Activated naive CD8-positive, alpha-beta T cell treated with anti-CD3 and anti-CD28 coated beads for 36 hours (primary cell): ENCODE measurements around the gene GPM6B. TPM values are rescaled to one million over a fixed set of nuclear protein-coding genes. Genes with fewer than 3 reads are reported as not detected.

Source experiments
- DNase-seq: peaks from one replicate; pipeline ENCODE4 v3.0.0; 2021
- H3K27ac Mint-ChIP-seq: one replicate; pipeline ENCODE4 v1.8.0; 2022; ENCODE audit warnings: mild to moderate bottlenecking, moderate library complexity, mixed read lengths
- H3K27me3 Mint-ChIP-seq: one replicate; pipeline ENCODE4 v1.8.0; 2022; ENCODE audit warnings: mild to moderate bottlenecking, mixed read lengths
- H3K36me3 Mint-ChIP-seq: one replicate; pipeline ENCODE4 v1.8.0; 2021; ENCODE audit warnings: mild to moderate bottlenecking, mixed read lengths
- H3K4me1 Mint-ChIP-seq: one replicate; pipeline ENCODE4 v1.8.0; 2021; ENCODE audit warnings: mixed read lengths
- H3K4me3 Mint-ChIP-seq: one replicate; pipeline ENCODE4 v1.8.0; 2022; ENCODE audit warnings: mild to moderate bottlenecking, moderate library complexity, mixed read lengths
- H3K9me3 Mint-ChIP-seq: one replicate; pipeline ENCODE4 v1.8.0; 2022; ENCODE audit warnings: mixed read lengths
- total RNA-seq, 2 experiments: library from RNA; stranded (reverse); gene quantifications; one replicate each; pipeline ENCODE4 v1.2.3, GENCODE V29; 2021

Gene GPM6B, protein sequence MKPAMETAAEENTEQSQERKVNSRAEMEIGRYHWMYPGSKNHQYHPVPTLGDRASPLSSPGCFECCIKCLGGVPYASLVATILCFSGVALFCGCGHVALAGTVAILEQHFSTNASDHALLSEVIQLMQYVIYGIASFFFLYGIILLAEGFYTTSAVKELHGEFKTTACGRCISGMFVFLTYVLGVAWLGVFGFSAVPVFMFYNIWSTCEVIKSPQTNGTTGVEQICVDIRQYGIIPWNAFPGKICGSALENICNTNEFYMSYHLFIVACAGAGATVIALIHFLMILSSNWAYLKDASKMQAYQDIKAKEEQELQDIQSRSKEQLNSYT
- not detected for total RNA-seq

GRCh38 chrX:13816643-13817627, at the start of gene GPM6B:
TSS of gene GPM6B (minus strand) at chrX:13817093. CDS start at chrX:13816904, 189 bp downstream.
- Mint-ChIP-seq H3K27ac (no peak within 1 kb of the TSS), H3K4me3 (no peak within 1 kb of the TSS), H3K9me3 (no peaks in the 10 kb centered on the region), H3K4me1 (no peaks in the 10 kb centered on the region), H3K27me3 (peaks cover 18% of the 10 kb centered on the region), H3K36me3 (no peaks in the 10 kb centered on the region)
- no peak for DNase-seq

GRCh38 chrX:13864264-13864663, 47.4 kb upstream of the GPM6B start:
- no peak for DNase-seq
- H3K27me3 Mint-ChIP-seq, result peaks cover 5% of the 10 kb centered on the region
- no peaks in the 10 kb centered on the region for H3K4me1 Mint-ChIP-seq
- no peaks in the 10 kb centered on the region for H3K36me3 Mint-ChIP-seq
- H3K9me3 Mint-ChIP-seq, result no peaks in the 10 kb centered on the region
- H3K4me3 Mint-ChIP-seq, result no peak overlapping the region
- no peak overlapping the region for H3K27ac Mint-ChIP-seq

DNA sequence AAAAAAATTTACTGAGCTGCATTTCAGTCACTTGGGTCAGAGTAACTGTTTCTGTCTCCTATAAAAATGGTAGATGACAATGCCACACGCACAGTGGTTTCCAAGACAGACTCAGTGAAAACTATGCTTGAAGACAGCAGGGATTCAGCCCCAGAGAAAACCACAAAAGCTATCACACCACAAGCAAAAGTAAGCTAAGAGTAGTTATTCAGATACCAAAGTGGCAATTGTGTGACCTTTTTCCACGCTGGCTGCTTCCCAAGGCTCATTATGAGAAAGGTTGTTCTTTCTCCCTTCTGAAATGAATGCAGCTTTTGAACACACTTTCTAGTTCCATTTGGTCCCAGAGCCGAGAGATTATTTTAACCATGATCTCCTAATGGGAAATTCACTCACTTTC, 46.4 kb upstream of the GPM6B start:
- no peaks in the 10 kb centered on the region for H3K4me1 Mint-ChIP-seq
- DNase-seq, result no peak
- no peaks in the 10 kb centered on the region for H3K36me3 Mint-ChIP-seq
- no peaks in the 10 kb centered on the region for H3K9me3 Mint-ChIP-seq
- no peak overlapping the region for H3K27ac Mint-ChIP-seq
- H3K27me3 Mint-ChIP-seq, result peaks cover 5% of the 10 kb centered on the region
- H3K4me3 Mint-ChIP-seq, result no peak overlapping the region

GRCh38 chrX:13859724-13860123, 42.8 kb upstream of the GPM6B start:
- Mint-ChIP-seq H3K27me3 (peaks cover 5% of the 10 kb centered on the region), H3K27ac (no peak overlapping the region), H3K4me1 (no peaks in the 10 kb centered on the region), H3K9me3 (no peaks in the 10 kb centered on the region), H3K4me3 (no peak overlapping the region), H3K36me3 (no peaks in the 10 kb centered on the region)
- DNase-seq, result no peak

DNA sequence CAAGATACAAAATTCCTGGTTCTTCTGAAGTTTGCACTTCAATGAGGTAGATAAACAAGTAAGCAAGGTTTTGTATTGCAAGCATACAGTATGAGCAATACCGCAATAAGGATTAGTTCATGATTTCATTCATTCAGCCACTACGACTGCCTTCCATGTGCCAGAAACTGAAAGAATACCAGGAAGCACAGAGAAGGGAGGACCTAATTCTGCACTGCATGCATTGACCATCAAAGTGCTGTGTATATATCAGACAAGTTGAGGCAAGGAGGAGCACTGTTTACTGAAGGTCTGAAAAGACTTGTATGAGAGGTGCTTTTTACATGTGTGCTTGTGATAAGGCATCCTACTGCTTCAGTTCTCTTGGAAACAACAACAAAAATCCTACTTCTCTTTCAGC, 40.9 kb upstream of the GPM6B start:
- H3K27ac Mint-ChIP-seq, result no peak overlapping the region

DNA sequence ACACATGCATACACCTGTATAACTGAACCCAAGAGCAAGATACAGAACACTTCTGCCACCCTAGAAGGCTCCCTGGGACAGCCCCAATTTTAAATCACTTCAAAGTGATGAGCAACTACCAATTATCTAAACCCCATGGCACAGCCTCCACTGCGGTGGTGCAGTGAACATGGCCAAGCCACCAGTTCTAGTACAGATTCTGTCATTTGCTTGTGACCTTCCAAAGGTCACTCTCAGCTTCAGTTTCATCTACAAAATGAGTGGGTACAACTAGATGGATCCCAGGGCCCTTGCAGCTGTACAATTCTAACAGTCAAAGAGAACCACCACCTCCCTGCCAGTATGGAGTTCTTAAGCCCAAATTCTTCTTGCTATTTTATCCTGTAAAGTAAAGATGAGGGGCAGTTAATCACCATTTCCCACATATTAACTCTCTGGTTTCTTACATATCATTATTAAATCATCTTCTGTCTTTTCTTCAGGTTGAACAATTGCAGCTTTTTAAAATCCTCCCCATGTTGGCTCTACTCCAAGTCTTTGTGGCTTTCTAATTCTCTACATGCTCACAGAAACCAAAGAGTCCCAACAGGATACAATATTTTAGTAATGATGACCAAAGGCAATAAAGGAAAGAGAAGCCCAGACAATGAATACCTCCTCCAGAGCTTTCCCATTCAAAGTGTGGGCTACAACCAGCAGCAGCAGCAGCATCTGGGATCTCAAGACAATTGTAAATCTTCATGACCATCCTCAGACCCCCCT, 39.0 kb upstream of the GPM6B start:
- DNase-seq, result no peak
- Mint-ChIP-seq H3K27ac (no peak overlapping the region), H3K27me3 (peaks cover 5% of the 10 kb centered on the region), H3K4me3 (no peak overlapping the region), H3K36me3 (no peaks in the 10 kb centered on the region), H3K4me1 (no peaks in the 10 kb centered on the region), H3K9me3 (no peaks in the 10 kb centered on the region)

More for the DNA sequence above, 40.9 kb upstream of the GPM6B start:
- Mint-ChIP-seq H3K36me3 (no peaks in the 10 kb centered on the region), H3K27me3 (peaks cover 5% of the 10 kb centered on the region), H3K4me1 (no peaks in the 10 kb centered on the region), H3K9me3 (no peaks in the 10 kb centered on the region), H3K4me3 (no peak overlapping the region)
- no peak for DNase-seq

DNA sequence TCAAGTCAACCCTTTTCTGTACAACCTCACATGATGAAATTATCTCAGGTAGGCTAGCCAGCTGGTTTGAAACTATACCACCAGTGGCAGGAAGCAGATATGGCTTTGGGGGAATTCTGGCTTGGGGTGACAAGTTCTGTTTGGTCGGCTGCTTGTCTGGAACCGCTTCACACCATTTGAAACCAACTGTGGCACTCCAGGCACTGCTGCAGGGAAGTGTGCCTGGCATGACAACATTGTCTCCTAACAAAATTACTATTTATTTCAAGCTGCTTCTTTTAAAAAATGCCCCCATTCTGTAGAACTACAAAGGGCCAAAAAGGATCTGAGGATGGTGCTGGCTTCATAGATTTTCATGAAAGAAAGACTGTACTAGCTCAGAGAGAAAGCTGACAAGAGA, 37.1 kb upstream of the GPM6B start:
- Mint-ChIP-seq H3K27ac (no peak overlapping the region), H3K9me3 (no peaks in the 10 kb centered on the region), H3K4me3 (no peak overlapping the region), H3K27me3 (no peaks in the 10 kb centered on the region), H3K4me1 (no peaks in the 10 kb centered on the region), H3K36me3 (no peaks in the 10 kb centered on the region)
- no peak for DNase-seq

- Mint-ChIP-seq H3K36me3 (no peaks in the 10 kb centered on the region), H3K4me3 (no peak overlapping the region), H3K27me3 (no peaks in the 10 kb centered on the region), H3K27ac (no peak overlapping the region), H3K9me3 (no peaks in the 10 kb centered on the region), H3K4me1 (no peaks in the 10 kb centered on the region)
- no peak for DNase-seq
Observed at GRCh38 chrX:13852001-13852695, 35.3 kb upstream of the GPM6B start.

GRCh38 chrX:13845721-13846378, 29.0 kb upstream of the GPM6B start:
- Mint-ChIP-seq H3K4me1 (no peaks in the 10 kb centered on the region), H3K27me3 (no peaks in the 10 kb centered on the region), H3K4me3 (no peak overlapping the region), H3K27ac (no peak overlapping the region), H3K36me3 (no peaks in the 10 kb centered on the region), H3K9me3 (no peaks in the 10 kb centered on the region)
- no peak for DNase-seq

GRCh38 chrX:13843150-13843721, 26.3 kb upstream of the GPM6B start:
- no peak for DNase-seq
- no peaks in the 10 kb centered on the region for H3K27me3 Mint-ChIP-seq
- no peaks in the 10 kb centered on the region for H3K4me1 Mint-ChIP-seq
- no peak overlapping the region for H3K4me3 Mint-ChIP-seq
- H3K9me3 Mint-ChIP-seq, result no peaks in the 10 kb centered on the region
- H3K27ac Mint-ChIP-seq, result no peak overlapping the region
- H3K36me3 Mint-ChIP-seq, result no peaks in the 10 kb centered on the region

DNA sequence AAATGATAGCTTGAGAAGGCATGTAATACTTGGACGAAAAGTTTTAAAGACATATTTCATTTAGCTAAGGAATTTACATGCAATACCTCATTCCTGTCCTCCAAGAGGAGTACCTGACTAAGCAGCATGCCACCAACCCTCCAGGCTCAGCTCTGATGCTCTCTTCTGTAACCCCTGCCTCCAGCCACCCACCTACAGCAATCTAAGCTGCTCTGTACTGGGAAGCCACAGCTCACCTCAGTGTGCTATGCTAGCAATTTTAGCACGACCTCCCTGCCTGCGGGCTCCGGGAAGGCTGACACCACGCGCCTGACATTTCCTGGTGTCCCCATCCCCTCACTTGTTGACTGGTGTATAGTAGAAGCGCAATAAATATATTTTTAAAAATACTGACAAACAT, 23.2 kb upstream of the GPM6B start:
- Mint-ChIP-seq H3K27me3 (no peaks in the 10 kb centered on the region), H3K4me1 (no peaks in the 10 kb centered on the region)

GRCh38 chrX:13837290-13837745, 20.4 kb upstream of the GPM6B start:
- H3K36me3 Mint-ChIP-seq, result no peaks in the 10 kb centered on the region
- no peaks in the 10 kb centered on the region for H3K27me3 Mint-ChIP-seq
- no peak overlapping the region for H3K27ac Mint-ChIP-seq
- no peak overlapping the region for H3K4me3 Mint-ChIP-seq
- no peaks in the 10 kb centered on the region for H3K9me3 Mint-ChIP-seq
- no peak for DNase-seq
- no peaks in the 10 kb centered on the region for H3K4me1 Mint-ChIP-seq

More for the DNA sequence above, 23.2 kb upstream of the GPM6B start:
- Mint-ChIP-seq H3K4me3 (no peak overlapping the region), H3K27ac (no peak overlapping the region), H3K9me3 (no peaks in the 10 kb centered on the region), H3K36me3 (no peaks in the 10 kb centered on the region)
- DNase-seq, result no peak

DNA sequence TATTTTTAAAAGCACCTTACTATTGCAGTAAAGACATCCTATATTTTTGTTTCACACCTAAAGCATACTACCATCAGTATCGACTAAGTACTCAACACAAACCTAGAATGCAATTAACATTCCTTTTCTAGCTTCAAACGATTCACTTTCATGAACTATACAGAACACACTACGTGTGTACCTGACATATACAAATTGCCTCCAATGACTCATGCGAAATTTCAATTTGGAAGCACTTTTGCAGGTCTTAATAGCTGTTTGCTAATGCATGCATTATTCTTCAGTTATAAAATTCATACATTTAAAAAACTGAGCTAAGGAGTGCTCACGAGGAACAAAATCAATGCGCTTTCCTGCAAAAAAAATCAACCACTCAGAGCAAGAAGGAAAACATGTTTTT, 19.7 kb upstream of the GPM6B start:
- Mint-ChIP-seq H3K4me1 (no peaks in the 10 kb centered on the region), H3K27ac (no peak overlapping the region), H3K9me3 (no peaks in the 10 kb centered on the region), H3K36me3 (no peaks in the 10 kb centered on the region), H3K4me3 (no peak overlapping the region), H3K27me3 (no peaks in the 10 kb centered on the region)
- no peak for DNase-seq

- H3K4me1 Mint-ChIP-seq, result no peaks in the 10 kb centered on the region
- H3K27me3 Mint-ChIP-seq, result no peaks in the 10 kb centered on the region
- no peaks in the 10 kb centered on the region for H3K36me3 Mint-ChIP-seq
- no peak overlapping the region for H3K27ac Mint-ChIP-seq
- H3K9me3 Mint-ChIP-seq, result no peaks in the 10 kb centered on the region
- no peak for DNase-seq
- H3K4me3 Mint-ChIP-seq, result no peak overlapping the region
Observed at GRCh38 chrX:13835825-13836224, 18.9 kb upstream of the GPM6B start.
